HL-60 (cell line): ENCODE measurements around the gene PRKCSH.

Source experiments
- CTCF ChIP-seq: IDR thresholded peaks from one replicate; pipeline ENCODE4 v1.5.1; 2011; ENCODE audit warnings: low read length, control low read depth, inconsistent platforms; ENCODE audit not compliant: insufficient read depth
- POLR2AphosphoS5 ChIP-seq: IDR thresholded peaks from 2 replicates; pipeline ENCODE4 v1.6.1; 2012; ENCODE audit warnings: low read depth
- REST ChIP-seq: IDR thresholded peaks from 2 replicates; pipeline ENCODE4 v1.6.1; 2012; ENCODE audit warnings: low read depth; ENCODE audit not compliant: insufficient replicate concordance

- TF ChIP-seq REST (no peak), CTCF (no peak), POLR2AphosphoS5 (no peak)
Measured at GRCh38 chr19:11390933-11391680, 44.3 kb upstream of the PRKCSH start.
